ENCODE data around the gene TAL1.
"Not testable (repeated sequence)": the region's sequence is repeated elsewhere in the genome, so short reads cannot be mapped to it uniquely, and the experiment has no call there.

TAL1 gene

GRCh38 chr1:47210666-47211065 lies 21.4 kb downstream of the TAL1 start:
- DNase-seq, result no peak

DNA sequence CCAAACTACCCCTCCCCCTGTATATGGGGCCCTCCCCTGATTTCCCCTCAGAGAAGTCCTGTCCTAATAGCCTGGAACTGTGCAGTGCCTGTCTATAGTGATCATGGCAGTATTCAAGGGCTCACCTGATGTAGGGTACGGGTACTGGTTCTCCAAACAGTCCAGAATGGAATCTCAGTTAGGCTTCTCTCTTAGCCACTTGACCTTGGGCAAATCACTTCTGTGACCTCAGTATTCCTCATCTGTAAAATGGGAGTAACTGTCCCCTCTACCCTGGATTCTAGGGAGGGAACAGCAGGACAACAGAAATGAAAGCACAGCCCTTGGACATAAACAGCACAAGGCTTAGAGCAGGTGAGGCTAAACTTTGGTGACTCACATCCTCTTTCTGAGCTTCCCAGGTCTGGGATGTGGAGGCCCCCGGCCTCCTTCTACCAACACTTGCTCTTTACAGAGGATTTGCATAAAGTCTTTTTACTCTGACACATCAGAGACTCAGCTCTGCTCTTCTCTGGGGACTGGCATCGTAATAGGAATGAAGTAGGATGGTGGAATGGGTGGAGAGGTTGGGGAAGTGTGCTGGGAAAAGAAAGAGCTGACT lies 22.2 kb downstream of the TAL1 start:
- no peak for DNase-seq

GRCh38 chr1:47209091-47209490 lies 22.9 kb downstream of the TAL1 start:
- DNase-seq, result no peak

DNA sequence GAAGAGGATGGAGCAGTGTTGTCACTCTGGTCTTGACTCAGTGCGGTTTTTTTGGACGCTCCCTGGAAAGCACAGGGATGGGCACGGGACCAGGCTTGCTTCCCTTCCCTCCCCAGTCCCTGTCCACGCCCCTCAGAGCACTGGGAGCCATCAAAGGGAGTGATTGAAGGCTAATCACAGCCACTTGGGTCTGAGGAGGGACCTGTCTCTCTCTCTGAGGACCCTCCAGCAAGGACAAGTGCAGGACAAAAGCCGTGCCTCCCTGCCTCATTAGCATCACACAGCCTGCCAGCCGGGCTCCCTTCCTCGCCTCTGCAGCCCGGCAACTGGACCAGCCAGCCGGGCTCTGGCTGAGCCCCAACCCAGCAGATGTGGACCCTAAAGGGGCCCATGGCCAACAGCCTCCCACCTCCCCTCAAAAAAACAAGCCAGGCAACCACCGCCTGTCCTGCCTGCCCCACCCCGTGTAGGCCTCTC lies 23.6 kb downstream of the TAL1 start:
- no peak for DNase-seq

GRCh38 chr1:47207803-47208373 lies 24.1 kb downstream of the TAL1 start:
- DNase-seq, result no peak

- DNase-seq, result no peak
These were observed 26.1 kb downstream of the TAL1 start for GRCh38 chr1:47205918-47206317.

DNA sequence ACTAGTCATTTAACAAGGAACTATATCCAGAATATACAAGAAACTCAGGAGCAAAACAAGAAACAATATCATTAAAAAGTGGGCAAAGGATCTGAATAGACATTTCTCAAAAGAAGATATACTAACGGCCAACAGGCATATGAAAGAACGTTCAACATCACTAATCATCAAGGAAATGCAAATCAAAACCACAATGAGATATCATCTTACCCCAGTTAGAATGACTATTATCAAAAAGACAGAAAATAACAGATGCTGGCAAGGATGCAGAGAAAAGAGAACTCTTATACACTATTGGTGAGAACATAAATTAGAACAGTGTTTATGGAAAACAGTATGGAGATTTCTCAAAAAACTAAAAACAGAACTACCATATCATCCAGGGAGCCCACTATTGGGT lies 28.5 kb downstream of the TAL1 start:
- not testable (repeated sequence) for DNase-seq

DNA sequence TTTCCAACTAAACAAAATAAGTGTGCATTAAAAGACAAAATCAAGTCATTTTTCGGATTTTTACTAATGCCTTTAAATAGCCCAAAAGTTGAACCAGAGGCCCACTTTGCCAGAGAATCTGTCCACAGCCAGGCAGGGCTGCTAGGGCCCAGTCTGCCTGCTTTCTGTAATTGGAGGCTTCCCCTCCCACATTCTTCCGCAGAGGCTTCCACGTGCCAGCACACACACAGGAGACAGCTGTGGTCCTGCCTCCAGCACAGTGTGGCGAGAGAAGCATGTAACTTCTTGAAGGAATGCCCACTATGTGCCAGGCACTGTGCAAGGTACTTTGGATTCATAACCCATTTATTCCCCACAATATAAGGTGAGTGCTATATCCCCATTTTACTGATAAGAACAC lies 30.8 kb downstream of the TAL1 start:
- no peak for DNase-seq

- DNase-seq, result no peak
These were observed 33.8 kb downstream of the TAL1 start for GRCh38 chr1:47198214-47198613.

GRCh38 chr1:47196622-47197021 lies 35.4 kb downstream of the TAL1 start:
- DNase-seq, result peak; percentile 17

- not testable (repeated sequence) for DNase-seq
These were observed 36.0 kb downstream of the TAL1 start for GRCh38 chr1:47195981-47196380.

DNA sequence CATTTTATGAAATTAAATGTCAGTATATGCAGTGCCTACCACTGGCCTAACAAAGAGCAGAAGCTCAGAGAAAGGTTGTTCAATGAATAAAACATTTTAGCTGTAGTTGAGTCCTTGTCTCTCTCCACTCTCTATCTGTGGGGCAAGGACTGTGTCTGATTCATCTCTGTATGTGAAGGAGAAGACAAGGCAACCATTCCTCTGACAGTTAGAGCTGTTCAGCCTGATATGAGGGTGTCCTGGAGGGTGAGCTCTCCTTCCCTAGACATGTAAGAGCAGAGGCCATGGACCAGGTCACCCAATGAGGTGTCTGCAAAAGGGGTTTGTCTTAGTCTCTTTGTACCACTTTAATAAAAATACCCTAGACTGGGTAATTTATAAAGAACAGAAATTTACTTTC lies 37.7 kb downstream of the TAL1 start:
- no peak for DNase-seq

- DNase-seq, result not testable (repeated sequence)
These were observed 38.5 kb downstream of the TAL1 start for GRCh38 chr1:47193496-47193895.

GRCh38 chr1:47192458-47193384 lies 39.3 kb downstream of the TAL1 start:
- DNase-seq, result peak; percentile 94

DNA sequence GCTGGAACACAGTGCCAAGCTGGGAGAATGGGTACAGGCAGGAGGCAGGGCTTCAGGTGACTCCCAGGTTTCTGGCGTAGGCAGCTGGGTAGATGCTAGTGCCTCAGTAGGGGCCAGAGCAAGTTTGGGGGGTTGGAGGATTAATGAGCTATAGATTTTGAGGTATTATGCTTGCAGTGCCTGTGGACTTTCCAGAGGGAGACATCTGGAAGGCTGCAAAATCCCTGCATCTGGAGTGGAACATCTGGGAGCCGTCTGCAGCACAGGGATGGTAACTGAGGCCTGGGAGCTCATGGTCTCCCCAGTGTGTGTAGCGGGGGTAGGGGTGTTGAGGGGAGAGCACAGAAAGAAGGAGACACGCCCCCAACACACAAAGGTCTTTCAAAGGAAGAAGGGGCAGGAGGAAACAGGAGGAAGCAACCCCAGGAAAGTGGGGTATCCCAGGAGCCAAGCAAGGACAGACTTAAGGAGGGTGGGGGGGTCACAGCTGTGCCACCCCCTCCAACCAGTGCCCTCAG lies 40.0 kb downstream of the TAL1 start:
- DNase-seq, result no peak

- no peak for DNase-seq
These were observed 41.2 kb downstream of the TAL1 start for GRCh38 chr1:47190857-47191256.

DNA sequence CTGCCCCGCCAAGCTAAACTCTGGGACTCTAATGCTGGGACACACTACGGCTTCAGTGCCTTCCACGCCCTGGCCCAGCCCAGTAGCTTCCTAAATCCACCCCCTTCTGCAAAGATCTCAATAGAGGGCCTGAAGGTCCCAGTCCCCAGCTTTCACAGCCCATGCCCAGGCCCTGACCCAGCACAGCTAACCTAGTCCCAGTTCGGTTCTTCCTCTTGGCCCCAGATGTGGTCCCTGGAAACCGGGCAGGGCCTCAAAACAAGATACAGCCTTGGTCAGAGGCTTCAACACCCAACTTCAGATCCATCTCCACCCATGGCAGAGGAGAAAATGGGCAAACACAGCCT lies 41.5 kb downstream of the TAL1 start:
- peak; percentile 9 for DNase-seq

DNA sequence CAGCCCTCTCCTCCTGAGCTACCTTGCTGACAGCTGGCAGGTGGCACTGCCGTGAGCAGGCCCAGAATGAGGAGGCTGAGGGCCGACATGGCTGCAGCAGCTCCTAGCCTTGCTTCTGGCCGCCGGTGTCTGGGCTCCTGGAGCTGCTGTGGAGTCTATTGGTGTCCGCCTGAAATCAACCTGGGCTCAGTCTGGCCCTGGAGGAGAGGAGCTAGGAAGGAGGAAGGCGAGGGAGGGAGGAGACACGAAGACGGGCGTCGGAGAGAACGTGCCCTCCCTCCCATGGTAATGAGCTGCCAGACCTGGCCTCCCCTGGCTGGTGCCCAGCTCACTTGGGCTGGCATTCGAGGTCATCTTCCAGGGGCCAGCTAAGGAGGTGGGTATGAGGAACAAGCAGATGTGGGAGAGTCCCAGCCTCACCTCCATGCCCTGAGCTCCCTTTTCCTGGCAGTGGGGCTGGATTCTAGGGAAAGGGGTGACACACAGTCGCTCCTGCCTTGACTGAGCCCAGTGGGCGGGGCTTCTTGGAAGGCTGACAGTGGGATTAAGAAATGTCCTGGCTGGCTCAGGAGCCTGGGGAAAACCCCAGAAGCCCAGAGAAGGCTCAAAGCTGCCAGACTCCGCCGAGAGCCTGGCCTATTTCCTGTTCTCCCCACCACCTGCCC lies 42.0 kb downstream of the TAL1 start, which contains the start of gene PDZK1IP1:
PDZK1IP1 (minus strand) TSS at position 193 of the 665 bp plus-strand sequence; CDS start at position 89, 104 bp downstream.
- no peak for DNase-seq

DNA sequence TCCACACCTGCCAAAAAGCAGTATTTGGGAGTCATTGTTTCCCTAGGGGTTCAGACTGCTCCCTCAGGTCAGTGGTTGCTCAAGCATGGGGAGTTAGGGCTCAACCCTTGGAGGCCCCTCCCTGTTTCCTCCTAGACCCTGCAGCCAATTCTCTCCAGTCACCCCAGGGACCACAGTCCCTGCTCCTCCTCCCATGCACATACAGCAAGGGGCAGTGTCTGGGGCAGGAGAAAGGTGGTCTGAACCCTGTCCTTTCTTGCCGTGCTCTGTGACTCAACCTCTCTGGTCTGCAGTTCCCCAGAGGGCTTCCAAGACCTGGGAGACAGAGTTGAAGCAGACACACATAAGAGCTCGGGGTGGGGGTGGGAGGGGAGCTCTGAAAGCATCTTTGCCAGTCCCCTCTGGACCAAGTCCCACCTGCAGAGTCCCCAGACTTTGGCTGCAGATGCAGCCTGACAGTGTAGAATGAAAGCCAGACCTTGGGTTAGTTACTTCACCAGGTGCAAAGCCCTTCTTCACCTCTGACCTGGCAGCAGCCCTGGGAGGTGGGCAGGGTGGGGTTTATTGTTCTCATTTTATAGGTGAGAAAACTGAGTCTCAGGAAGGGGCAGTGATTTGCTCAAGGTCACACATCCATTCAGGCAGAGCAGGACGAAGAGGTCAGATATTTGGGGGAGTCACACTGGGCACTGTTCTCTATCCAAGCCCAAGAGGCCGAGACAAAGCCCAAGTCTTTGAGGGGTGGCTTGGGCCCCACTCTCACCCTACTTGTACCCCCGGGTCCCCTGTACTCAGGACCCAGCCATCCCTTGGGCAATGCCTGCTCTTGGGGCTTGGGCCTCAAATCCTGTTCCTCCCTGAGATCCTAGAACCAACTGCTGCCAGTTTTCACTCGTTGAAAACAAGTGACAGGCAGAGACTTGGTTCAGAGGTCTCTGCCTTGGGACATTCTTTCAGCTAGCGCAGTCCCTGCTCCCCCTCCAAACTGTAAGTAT lies 42.9 kb downstream of the TAL1 start:
- no peak for DNase-seq

DNA sequence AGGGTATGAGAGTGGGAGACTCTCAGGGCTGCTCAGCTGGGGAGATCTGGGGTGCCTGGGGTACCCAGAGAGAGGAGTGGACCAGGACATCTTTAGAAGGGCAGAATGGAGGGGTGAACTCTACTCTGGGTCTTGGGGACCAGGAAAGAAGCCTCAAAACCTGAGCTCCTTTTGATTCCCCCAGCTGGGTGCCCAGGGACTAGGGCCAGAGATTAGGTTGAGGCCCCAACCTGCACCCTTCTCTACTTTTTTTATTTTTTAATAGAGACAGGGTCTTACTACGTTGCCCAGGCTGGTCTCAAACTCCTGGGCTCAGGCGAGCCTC lies 44.1 kb downstream of the TAL1 start:
- no peak for DNase-seq

GRCh38 chr1:47187231-47187925 lies 44.6 kb downstream of the TAL1 start:
- DNase-seq, result no peak

Measured in OCI-M1 (cell line).